ENCODE measurements around the gene PDE11A.

GRCh38 chr2:177617849-177618248 is 454.7 kb downstream of the PDE11A start:
- TF ChIP-seq EP300 (IDR thresholded peaks at IDR 0.05): no peak
- no peak for TF ChIP-seq POLR2AphosphoS5 (IDR thresholded peaks at IDR 0.05)
- no peak for TF ChIP-seq CTCF (IDR thresholded peaks at IDR 0.05)
